GM10266 (cell line): Measurements from ENCODE around the gene ZGRF1.
A peak's percentile ranks its signal among the peaks of the same experiment; 100 is the strongest.

Source experiments
- DNase-seq: peaks from one replicate; pipeline ENCODE4 v3.0.0; 2012; ENCODE audit errors: extremely low spot score
- CTCF ChIP-seq: IDR thresholded peaks from 2 replicates; pipeline ENCODE4 v1.5.1; 2012; ENCODE audit warnings: mild to moderate bottlenecking, low read depth; ENCODE audit not compliant: control insufficient read depth, insufficient read depth; ENCODE audit errors: missing control alignments

Gene ZGRF1

GRCh38 chr4:112513971-112514646, 122.6 kb downstream of the ZGRF1 start:
- TF ChIP-seq CTCF = no peak
- DNase-seq = peak; percentile 50

DNA sequence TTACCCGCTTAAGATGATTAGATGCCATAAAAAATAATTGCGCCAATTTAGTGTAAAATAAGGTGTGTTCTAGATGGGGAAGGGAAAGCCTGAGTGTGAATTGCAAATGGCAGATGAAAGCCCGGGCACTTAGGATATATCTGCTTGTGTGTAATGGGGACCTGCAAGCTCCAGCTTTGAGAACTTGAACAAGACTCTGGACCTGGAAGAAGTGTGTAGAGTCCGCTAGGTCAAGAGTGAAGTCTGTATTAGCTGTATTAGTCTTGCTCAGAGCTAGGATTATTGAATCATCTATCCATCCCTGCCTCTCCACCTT, 124.9 kb downstream of the ZGRF1 start:
- TF ChIP-seq CTCF = no peak

DNA sequence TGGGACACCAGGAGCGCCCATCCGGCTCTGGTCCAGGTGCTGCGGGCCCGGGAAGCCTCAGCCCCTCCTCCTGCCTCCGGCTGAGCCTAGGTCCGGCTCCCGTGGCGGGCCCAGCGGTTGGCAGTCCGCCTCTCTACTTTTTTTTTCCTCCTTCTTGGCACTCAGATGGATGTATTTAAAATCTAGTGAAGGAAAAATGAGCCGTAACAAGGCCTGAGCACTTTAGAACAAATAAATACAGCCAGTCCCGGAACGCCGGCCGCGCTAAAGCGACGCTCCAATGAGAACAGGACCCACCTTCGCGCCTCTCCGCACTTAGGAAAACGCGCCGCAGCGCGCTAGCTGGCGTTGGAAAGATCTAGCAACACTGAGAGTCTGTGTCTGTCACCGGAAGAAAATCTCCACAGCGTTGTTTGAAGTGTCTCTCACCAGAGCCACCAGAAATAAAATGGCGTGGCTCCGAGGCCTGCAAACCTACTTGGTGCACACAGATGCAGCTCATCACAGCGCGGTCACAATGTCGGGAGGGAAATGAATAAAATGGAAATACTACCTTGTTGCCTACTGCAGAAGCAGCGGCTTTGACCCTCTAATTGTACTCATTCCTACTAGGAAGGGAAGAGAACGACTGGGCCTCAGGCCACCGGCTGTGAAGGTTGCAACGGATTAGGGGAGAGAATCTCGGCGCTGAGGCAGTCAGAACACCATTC, 125.5 kb downstream of the ZGRF1 start:
- DNase-seq = no peak
- TF ChIP-seq CTCF = no peak

More for the DNA sequence above, 124.9 kb downstream of the ZGRF1 start:
- DNase-seq = no peak

- DNase-seq = peak; percentile 29
Measured at GRCh38 chr4:112510291-112511092, 126.2 kb downstream of the ZGRF1 start.

GRCh38 chr4:112509243-112510141, 127.2 kb downstream of the ZGRF1 start:
- no peak for DNase-seq
- no peak for TF ChIP-seq CTCF

More at GRCh38 chr4:112510291-112511092, 126.2 kb downstream of the ZGRF1 start:
- TF ChIP-seq CTCF = peak; percentile 10

GRCh38 chr4:112508356-112508755, 128.4 kb downstream of the ZGRF1 start:
- TF ChIP-seq CTCF = no peak
- no peak for DNase-seq
